WTC11 (cell line): ENCODE results near the gene DPP7. TPM values are rescaled to one million over a fixed set of nuclear protein-coding genes. Genes with fewer than 3 reads are reported as not detected.

Experiments
- ATAC-seq: fragments of 200-7000 bp; cut with Tn5 transposase; 2 replicates; pipeline ENCODE4 v1.10.0; 2021; ENCODE audit warnings: mild to moderate bottlenecking, moderate library complexity
- CTCF ChIA-PET: fragments of 300-600 bp; sonication (Branson Sonifier 250); formaldehyde crosslinking; loops from one replicate; lab custom pipeline; 2021; ENCODE audit warnings: antibody characterized with exemption; lab: Charles Lee
- POLR2A ChIA-PET: fragments of 350-600 bp; sonication (Branson Sonifier 250); formaldehyde crosslinking; loops from one replicate; lab custom pipeline; 2021; ENCODE audit warnings: antibody characterized with exemption; lab: Charles Lee
- DNase-seq: peaks from one replicate; pipeline ENCODE4 v3.0.0; 2021; ENCODE audit warnings: low spot score
- H3K27ac Mint-ChIP-seq: 2 replicates; pipeline ENCODE4 v1.8.0; 2021; ENCODE audit warnings: mixed read lengths
- H3K27me3 Mint-ChIP-seq: 2 replicates; pipeline ENCODE4 v1.8.0; 2021; ENCODE audit warnings: low read depth, mild to moderate bottlenecking, moderate library complexity, mixed read lengths
- H3K36me3 Mint-ChIP-seq: 2 replicates; pipeline ENCODE4 v1.8.0; 2021; ENCODE audit warnings: mixed read lengths
- H3K4me1 Mint-ChIP-seq: 2 replicates; pipeline ENCODE4 v1.8.0; 2022; ENCODE audit warnings: mixed read lengths
- H3K4me3 Mint-ChIP-seq: 2 replicates; pipeline ENCODE4 v1.8.0; 2021; ENCODE audit warnings: mild to moderate bottlenecking, moderate library complexity, mixed read lengths
- H3K9me3 Mint-ChIP-seq: 2 replicates; pipeline ENCODE4 v1.8.0; 2021; ENCODE audit warnings: mixed read lengths
- ATF2 ChIP-seq: sonication (generic); formaldehyde crosslinking; IDR thresholded peaks from 2 replicates; pipeline ENCODE4 v1.8.1; 2022; ENCODE audit warnings: low read depth, missing genetic modification reagents, borderline replicate concordance
- E2F4 ChIP-seq: sonication (generic); formaldehyde crosslinking; IDR thresholded peaks from 2 replicates; pipeline ENCODE4 v1.8.1; 2022; ENCODE audit warnings: low read depth, mild to moderate bottlenecking, moderate library complexity, missing genetic modification reagents, borderline replicate concordance
- ELF4 ChIP-seq: sonication (generic); formaldehyde crosslinking; IDR thresholded peaks from 2 replicates; pipeline ENCODE4 v1.8.1; 2022; ENCODE audit warnings: low read depth, mild to moderate bottlenecking, moderate library complexity, missing genetic modification reagents
- FOXJ3 ChIP-seq: sonication (generic); formaldehyde crosslinking; IDR thresholded peaks from 2 replicates; pipeline ENCODE4 v1.9.0; 2021; ENCODE audit warnings: missing genetic modification reagents, mild to moderate bottlenecking, borderline replicate concordance
- FOXK1 ChIP-seq: sonication (generic); formaldehyde crosslinking; IDR thresholded peaks from 2 replicates; pipeline ENCODE4 v1.8.0; 2022; ENCODE audit warnings: mild to moderate bottlenecking, moderate library complexity, missing genetic modification reagents
- GTF2I ChIP-seq: fragments of 250-450 bp; sonication (Bioruptor Pico); conservative IDR thresholded peaks from 2 replicates; pipeline ENCODE4 v1.4.0; 2021; ENCODE audit warnings: mild to moderate bottlenecking
- HMGA2 ChIP-seq: fragments of 250-450 bp; sonication (Bioruptor Pico); IDR thresholded peaks from 2 replicates; pipeline ENCODE4 v1.4.0; 2021; ENCODE audit warnings: mild to moderate bottlenecking, moderate library complexity
- IRF1 ChIP-seq: sonication (generic); formaldehyde crosslinking; IDR thresholded peaks from 2 replicates; pipeline ENCODE4 v1.8.0; 2023; ENCODE audit warnings: missing genetic modification reagents
- JAZF1 ChIP-seq: fragments of 250-450 bp; sonication (Bioruptor Pico); IDR thresholded peaks from 2 replicates; pipeline ENCODE4 v1.9.0; 2021; ENCODE audit warnings: moderate library complexity, mild to moderate bottlenecking, inconsistent platforms
- JUN ChIP-seq: sonication (generic); formaldehyde crosslinking; IDR thresholded peaks from 2 replicates; pipeline ENCODE4 v1.8.0; 2023; ENCODE audit warnings: mild to moderate bottlenecking, missing genetic modification reagents
- MAX ChIP-seq: sonication (generic); formaldehyde crosslinking; IDR thresholded peaks from 2 replicates; pipeline ENCODE4 v1.8.0; 2022; ENCODE audit warnings: mild to moderate bottlenecking, missing genetic modification reagents
- NR1H2 ChIP-seq: sonication (generic); formaldehyde crosslinking; IDR thresholded peaks from 2 replicates; pipeline ENCODE4 v1.9.0; 2021; ENCODE audit warnings: mild to moderate bottlenecking, moderate library complexity, missing genetic modification reagents
- NR2C2 ChIP-seq: sonication (generic); formaldehyde crosslinking; IDR thresholded peaks from 2 replicates; pipeline ENCODE4 v1.8.0; 2022; ENCODE audit warnings: mild to moderate bottlenecking, missing genetic modification reagents
- SP1 ChIP-seq: sonication (generic); formaldehyde crosslinking; conservative IDR thresholded peaks from 2 replicates; pipeline ENCODE4 v1.8.1; 2022; ENCODE audit warnings: missing genetic modification reagents
- USF2 ChIP-seq: sonication (generic); formaldehyde crosslinking; IDR thresholded peaks from 2 replicates; pipeline ENCODE4 v1.8.1; 2023; ENCODE audit warnings: mild to moderate bottlenecking, missing genetic modification reagents, moderate library complexity
- ZBTB21 ChIP-seq: sonication (generic); formaldehyde crosslinking; IDR thresholded peaks from 2 replicates; pipeline ENCODE4 v1.8.1; 2023; ENCODE audit warnings: mild to moderate bottlenecking, missing genetic modification reagents, borderline replicate concordance
- ZBTB43 ChIP-seq: sonication (generic); formaldehyde crosslinking; IDR thresholded peaks from 2 replicates; pipeline ENCODE4 v1.8.1; 2023; ENCODE audit warnings: mild to moderate bottlenecking, missing genetic modification reagents
- ZMAT4 ChIP-seq: fragments of 250-450 bp; sonication (Bioruptor Pico); IDR thresholded peaks from 2 replicates; pipeline ENCODE4 v1.9.0; 2021; ENCODE audit warnings: mild to moderate bottlenecking
- ZNF232 ChIP-seq: sonication (generic); formaldehyde crosslinking; IDR thresholded peaks from 2 replicates; pipeline ENCODE4 v1.8.0; 2022; ENCODE audit warnings: mild to moderate bottlenecking, missing genetic modification reagents
- ZNF263 ChIP-seq: sonication (generic); formaldehyde crosslinking; IDR thresholded peaks from 2 replicates; pipeline ENCODE4 v1.8.1; 2022; ENCODE audit warnings: low read depth, mild to moderate bottlenecking, moderate library complexity, missing genetic modification reagents
- ZNF423 ChIP-seq: fragments of 250-450 bp; sonication (Bioruptor Pico); IDR thresholded peaks from 2 replicates; pipeline ENCODE4 v2.1.2; 2022; ENCODE audit warnings: mild to moderate bottlenecking, moderate library complexity
- ZNF532 ChIP-seq: fragments of 250-450 bp; sonication (Bioruptor Pico); IDR thresholded peaks from 2 replicates; pipeline ENCODE4 v1.9.0; 2021; ENCODE audit warnings: mild to moderate bottlenecking, borderline replicate concordance
- ZNF671 ChIP-seq: fragments of 250-450 bp; sonication (Bioruptor Pico); IDR thresholded peaks from 2 replicates; pipeline ENCODE4 v1.8.0; 2021; ENCODE audit warnings: mild to moderate bottlenecking
- total RNA-seq: library from RNA; stranded (reverse); gene quantifications from 3 replicates; pipeline ENCODE4 v1.2.3, GENCODE V29; 2021

Gene DPP7
- total RNA-seq, 1 experiment from 2014 or later = 38.9 TPM

GRCh38 chr9:137129456-137130175 is 15.1 kb upstream of the DPP7 start:
- Mint-ChIP-seq H3K9me3 (no peaks in the 10 kb centered on the region), H3K27me3 (peaks cover 23% of the 10 kb centered on the region), H3K4me1 (peaks cover 14% of the 10 kb centered on the region), H3K27ac (no peak overlapping the region), H3K36me3 (no peaks in the 10 kb centered on the region), H3K4me3 (peak overlapping the region; percentile 78)
- ATAC-seq (peak; percentile 96), DNase-seq (peak; percentile 87)
- POLR2A ChIA-PET = interaction anchor here (1.0 to 1.6 kb wide), 8 partner anchors 9 to 519 kb away, joined by 3 to 9 read pairs (median 6); partner anchors contain the start of genes GRIN1, MAN1B1, TPRN and TUBB4B
- CTCF ChIA-PET = interaction anchor here (0.7 to 3.1 kb wide), 29 partner anchors 8 to 185 kb away, joined by 3 to 31 read pairs (median 7); partner anchors contain the start of genes ANAPC2, CYSRT1, DPP7 and FBXW5
- TF ChIP-seq JAZF1 (CRISPR knock-in tag) (no peak), ZNF263 (CRISPR knock-in tag) (no peak), FOXJ3 (CRISPR knock-in tag) (no peak), IRF1 (CRISPR knock-in tag) (peak; percentile 37; the same call in 1 of the 2 replicates), ATF2 (no peak), NR2C2 (CRISPR knock-in tag) (0 out of 2 replicates have a peak, but pooled peaks have one; percentile 9), JUN (CRISPR knock-in tag) (no peak), ZNF423 (CRISPR knock-in tag) (no peak), GTF2I (no peak), ZNF671 (CRISPR knock-in tag) (no peak), HMGA2 (CRISPR knock-in tag) (no peak), SP1 (CRISPR knock-in tag) (peak; percentile 66; the same call in 1 of the 2 replicates), E2F4 (no peak), ZMAT4 (CRISPR knock-in tag) (no peak), FOXK1 (CRISPR knock-in tag) (peak; percentile 89), NR1H2 (CRISPR knock-in tag) (no peak), ELF4 (CRISPR knock-in tag) (no peak), ZBTB21 (CRISPR knock-in tag) (no peak), USF2 (CRISPR knock-in tag) (0 out of 2 replicates have a peak, but pooled peaks have one; percentile 18), MAX (CRISPR knock-in tag) (peak; percentile 75), ZNF532 (CRISPR knock-in tag) (no peak), ZBTB43 (CRISPR knock-in tag) (no peak; the same call in none of the 2 replicates), ZNF232 (peak; percentile 74)
